Liver (tissue), 9 donors: Measurements from ENCODE around the gene RPGR. TPM values are rescaled to one million over a fixed set of nuclear protein-coding genes. Genes with fewer than 3 reads are reported as not detected.

Experiments used
- DNase-seq: peaks from one replicate; pipeline ENCODE4 v3.0.0-alpha.2; 2017; ENCODE audit warnings: low spot score
- H3K27ac ChIP-seq, 2 donors: one replicate each; pipeline ENCODE4 v1.7.0; 2013; ENCODE audit warnings: inconsistent platforms in 2 of 2, low read length in 2 of 2, control low read depth in 1 of 2, low read depth in 1 of 2, mild to moderate bottlenecking in 1 of 2
- H3K27me3 ChIP-seq, 4 donors: one replicate each; pipeline versions ENCODE4 v1.6.1 to v1.7.0; 2013; ENCODE audit warnings: low read length in 3 of 4, inconsistent platforms in 1 of 4, mild to moderate bottlenecking in 1 of 4, moderate library complexity in 1 of 4; ENCODE audit not compliant: control insufficient read depth in 4 of 4, insufficient read depth in 4 of 4
- H3K36me3 ChIP-seq, 4 donors: one replicate each; pipeline versions ENCODE4 v1.6.1 to v1.7.0; 2013; ENCODE audit warnings: low read length in 3 of 4, mild to moderate bottlenecking in 3 of 4, low read depth in 1 of 4, moderate library complexity in 1 of 4; ENCODE audit not compliant: control insufficient read depth in 4 of 4, insufficient read depth in 3 of 4
- H3K4me1 ChIP-seq, 4 donors: one replicate each; pipeline versions ENCODE4 v1.6.1 to v1.7.0; 2013; ENCODE audit warnings: low read length in 3 of 4, mild to moderate bottlenecking in 3 of 4, moderate library complexity in 1 of 4; ENCODE audit not compliant: control insufficient read depth in 4 of 4, insufficient read depth in 4 of 4
- H3K4me3 ChIP-seq, 3 donors: one replicate each; pipeline versions ENCODE4 v1.6.1 to v1.7.0; 2013; ENCODE audit warnings: low read length in 3 of 3, control low read depth in 1 of 3, low read depth in 1 of 3, mild to moderate bottlenecking in 1 of 3
- H3K9ac ChIP-seq, 2 donors: one replicate each; pipeline ENCODE4 v1.7.0; 2013; ENCODE audit warnings: low read length in 2 of 2, mild to moderate bottlenecking in 2 of 2, moderate library complexity in 2 of 2, control low read depth in 1 of 2, low read depth in 1 of 2
- H3K9me3 ChIP-seq, 4 donors: one replicate each; pipeline versions ENCODE4 v1.6.1 to v1.7.0; 2013; ENCODE audit warnings: low read length in 3 of 4; ENCODE audit not compliant: control insufficient read depth in 4 of 4
- EGR1 ChIP-seq, 2 donors: IDR thresholded peaks; 2 replicates each; pipeline ENCODE4 v1.6.1; 2016 to 2018; ENCODE audit warnings: antibody characterized with exemption in 2 of 2, low read depth in 2 of 2
- FOXA1 ChIP-seq: IDR thresholded peaks from 2 replicates; pipeline ENCODE4 v1.6.1; 2016; ENCODE audit warnings: antibody characterized with exemption
- HNF4A ChIP-seq, 2 donors: conservative IDR thresholded peaks; 2 replicates each; pipeline ENCODE4 v1.6.1; 2016; ENCODE audit warnings: antibody characterized with exemption in 2 of 2, mild to moderate bottlenecking in 2 of 2
- HNF4G ChIP-seq: IDR thresholded peaks from 2 replicates; pipeline ENCODE4 v1.6.1; 2016; ENCODE audit warnings: antibody characterized with exemption
- RAD21 ChIP-seq, 2 donors: IDR thresholded peaks; 2 replicates each; pipeline ENCODE4 v1.6.1; 2016; ENCODE audit warnings: antibody characterized with exemption in 2 of 2, mild to moderate bottlenecking in 2 of 2
- RXRA ChIP-seq, 2 donors: IDR thresholded peaks; 2 replicates each; pipeline ENCODE4 v1.6.1; 2017 to 2018; ENCODE audit warnings: antibody characterized with exemption in 2 of 2, mild to moderate bottlenecking in 1 of 2
- SP1 ChIP-seq: IDR thresholded peaks from 2 replicates; pipeline ENCODE4 v1.6.1; 2018; ENCODE audit warnings: antibody characterized with exemption, mild to moderate bottlenecking
- TAF1 ChIP-seq: conservative IDR thresholded peaks from 2 replicates; pipeline ENCODE4 v1.6.1; 2016; ENCODE audit warnings: antibody characterized with exemption, mild to moderate bottlenecking
- WGBS: extraction: QIAGEN DNeasy Blood & Tissue Kit; methylation state at CpG from one replicate; pipeline ENCODE4 v1.1.7; 2013; 5-methylcytosine and 5-hydroxymethylcytosine counted together
- polyA plus RNA-seq, 2 donors: library from polyadenylated mRNA; stranded (reverse) in 1 of 2; unstranded in 1 of 2; fragments of 200-250 nt in 1 of 2; fragments of >200 nt in 1 of 2; fragmentation: Nextera tagmentation in 1 of 2; extraction: Ambion mirVana in 1 of 2; gene quantifications; one replicate each; pipeline versions ENCODE4 v1.2.1 to v1.2.3, GENCODE V29; 2013 to 2015
- total RNA-seq, 2 donors: library from RNA; depleted of rRNA; stranded (reverse); fragments of >200 nt; gene quantifications; one replicate each; pipeline ENCODE4 v1.2.3, GENCODE V29; 2014
- TF ChIP-seq, protein P1 (sequence below): IDR thresholded peaks from 2 replicates; pipeline ENCODE4 v1.6.1; 2016; ENCODE audit warnings: antibody characterized with exemption, mild to moderate bottlenecking
- TF ChIP-seq, protein P2 (sequence below): IDR thresholded peaks from 2 replicates; pipeline ENCODE4 v1.6.1; 2016; ENCODE audit warnings: antibody characterized with exemption
- TF ChIP-seq, protein P3 (sequence below): fragments of 150-350 bp; IDR thresholded peaks from 2 replicates; pipeline ENCODE4 v1.5.1; 2017; ENCODE audit warnings: improper control_type of control experiment, low read depth, low read length; ENCODE audit not compliant: missing input control
- TF ChIP-seq, protein P4 (sequence below): IDR thresholded peaks from 2 replicates; pipeline ENCODE4 v1.6.1; 2016; ENCODE audit warnings: antibody characterized with exemption
- TF ChIP-seq, protein P5 (sequence below): IDR thresholded peaks from 2 replicates; pipeline ENCODE4 v1.6.1; 2016; ENCODE audit warnings: antibody characterized with exemption
- donor health status: healthy.
- donor health status: healthy.
- donor health status: healthy.
- donor health status: healthy.
- donor health status: healthy.

The RPGR gene
- total and polyA plus RNA-seq, 4 donors = 1.7 to 7.2 (median 3.5) TPM

DNA sequence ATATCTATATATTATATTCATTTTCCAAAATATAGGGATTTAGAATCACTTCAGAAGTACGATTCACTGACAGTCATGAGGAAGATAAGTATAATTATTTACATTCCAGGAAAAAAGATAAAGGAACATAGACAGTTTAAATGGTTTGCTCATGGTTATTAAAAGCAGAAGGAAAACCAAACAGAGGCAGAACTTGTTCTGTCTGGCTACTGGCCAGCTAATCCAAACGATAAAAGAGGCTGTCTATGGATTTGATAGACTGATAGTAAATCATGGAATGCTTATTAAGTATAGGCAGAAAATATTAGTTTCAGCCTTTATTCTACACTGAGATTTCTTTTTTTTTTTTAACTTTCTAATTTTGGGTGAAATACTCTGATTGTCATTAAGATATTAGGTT is 50.2 kb downstream of the RPGR start:
- TF ChIP-seq, protein P1, sequence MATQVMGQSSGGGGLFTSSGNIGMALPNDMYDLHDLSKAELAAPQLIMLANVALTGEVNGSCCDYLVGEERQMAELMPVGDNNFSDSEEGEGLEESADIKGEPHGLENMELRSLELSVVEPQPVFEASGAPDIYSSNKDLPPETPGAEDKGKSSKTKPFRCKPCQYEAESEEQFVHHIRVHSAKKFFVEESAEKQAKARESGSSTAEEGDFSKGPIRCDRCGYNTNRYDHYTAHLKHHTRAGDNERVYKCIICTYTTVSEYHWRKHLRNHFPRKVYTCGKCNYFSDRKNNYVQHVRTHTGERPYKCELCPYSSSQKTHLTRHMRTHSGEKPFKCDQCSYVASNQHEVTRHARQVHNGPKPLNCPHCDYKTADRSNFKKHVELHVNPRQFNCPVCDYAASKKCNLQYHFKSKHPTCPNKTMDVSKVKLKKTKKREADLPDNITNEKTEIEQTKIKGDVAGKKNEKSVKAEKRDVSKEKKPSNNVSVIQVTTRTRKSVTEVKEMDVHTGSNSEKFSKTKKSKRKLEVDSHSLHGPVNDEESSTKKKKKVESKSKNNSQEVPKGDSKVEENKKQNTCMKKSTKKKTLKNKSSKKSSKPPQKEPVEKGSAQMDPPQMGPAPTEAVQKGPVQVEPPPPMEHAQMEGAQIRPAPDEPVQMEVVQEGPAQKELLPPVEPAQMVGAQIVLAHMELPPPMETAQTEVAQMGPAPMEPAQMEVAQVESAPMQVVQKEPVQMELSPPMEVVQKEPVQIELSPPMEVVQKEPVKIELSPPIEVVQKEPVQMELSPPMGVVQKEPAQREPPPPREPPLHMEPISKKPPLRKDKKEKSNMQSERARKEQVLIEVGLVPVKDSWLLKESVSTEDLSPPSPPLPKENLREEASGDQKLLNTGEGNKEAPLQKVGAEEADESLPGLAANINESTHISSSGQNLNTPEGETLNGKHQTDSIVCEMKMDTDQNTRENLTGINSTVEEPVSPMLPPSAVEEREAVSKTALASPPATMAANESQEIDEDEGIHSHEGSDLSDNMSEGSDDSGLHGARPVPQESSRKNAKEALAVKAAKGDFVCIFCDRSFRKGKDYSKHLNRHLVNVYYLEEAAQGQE = no peak
- TF ChIP-seq RAD21 (IDR thresholded peaks at IDR 0.05) = no peak
- TF ChIP-seq SP1 = no peak
- TF ChIP-seq, protein P2, sequence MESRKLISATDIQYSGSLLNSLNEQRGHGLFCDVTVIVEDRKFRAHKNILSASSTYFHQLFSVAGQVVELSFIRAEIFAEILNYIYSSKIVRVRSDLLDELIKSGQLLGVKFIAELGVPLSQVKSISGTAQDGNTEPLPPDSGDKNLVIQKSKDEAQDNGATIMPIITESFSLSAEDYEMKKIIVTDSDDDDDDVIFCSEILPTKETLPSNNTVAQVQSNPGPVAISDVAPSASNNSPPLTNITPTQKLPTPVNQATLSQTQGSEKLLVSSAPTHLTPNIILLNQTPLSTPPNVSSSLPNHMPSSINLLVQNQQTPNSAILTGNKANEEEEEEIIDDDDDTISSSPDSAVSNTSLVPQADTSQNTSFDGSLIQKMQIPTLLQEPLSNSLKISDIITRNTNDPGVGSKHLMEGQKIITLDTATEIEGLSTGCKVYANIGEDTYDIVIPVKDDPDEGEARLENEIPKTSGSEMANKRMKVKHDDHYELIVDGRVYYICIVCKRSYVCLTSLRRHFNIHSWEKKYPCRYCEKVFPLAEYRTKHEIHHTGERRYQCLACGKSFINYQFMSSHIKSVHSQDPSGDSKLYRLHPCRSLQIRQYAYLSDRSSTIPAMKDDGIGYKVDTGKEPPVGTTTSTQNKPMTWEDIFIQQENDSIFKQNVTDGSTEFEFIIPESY = no peak
- no peak for TF ChIP-seq HNF4A (conservative IDR thresholded peaks at IDR 0.05)
- TF ChIP-seq RXRA (IDR thresholded peaks at IDR 0.05) = no peak
- TF ChIP-seq HNF4G = no peak
- Histone ChIP-seq H3K9me3 (no peaks in the 10 kb centered on the region), H3K36me3 (peaks cover 0 to 3% (median 0%) of the 10 kb centered on the region in 4 donors), H3K27ac (no peak overlapping the region), H3K27me3 (no peaks in the 10 kb centered on the region), H3K9ac (no peak overlapping the region), H3K4me1 (no peaks in the 10 kb centered on the region), H3K4me3 (no peak overlapping the region)
- 37% methylated on average over 2 of the region's 2 CpGs for WGBS
- DNase-seq = no peak

DNA sequence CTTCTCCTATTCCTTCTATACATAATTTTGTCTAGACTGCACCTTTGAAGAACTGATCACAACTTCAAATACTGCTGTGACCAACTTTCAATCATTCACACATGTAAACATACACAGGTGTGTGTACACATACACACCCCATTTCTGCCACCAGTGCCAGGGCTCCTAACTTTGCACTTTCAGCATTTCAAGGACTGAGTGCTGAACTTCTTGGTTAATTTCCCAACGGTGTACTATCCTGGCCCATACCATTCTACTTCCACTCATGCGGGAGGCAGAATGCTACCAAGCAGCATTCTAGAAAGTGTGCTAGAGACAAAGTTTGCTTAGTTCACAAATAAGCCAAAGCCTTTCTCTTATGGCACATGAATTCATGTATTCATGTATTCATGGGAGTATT is 51.2 kb downstream of the RPGR start:
- no peak for TF ChIP-seq EGR1 (IDR thresholded peaks at IDR 0.05; ENCODE audit: low read depth in 2 of 2)
- TF ChIP-seq HNF4A (conservative IDR thresholded peaks at IDR 0.05) = no peak
- TF ChIP-seq, protein P3, sequence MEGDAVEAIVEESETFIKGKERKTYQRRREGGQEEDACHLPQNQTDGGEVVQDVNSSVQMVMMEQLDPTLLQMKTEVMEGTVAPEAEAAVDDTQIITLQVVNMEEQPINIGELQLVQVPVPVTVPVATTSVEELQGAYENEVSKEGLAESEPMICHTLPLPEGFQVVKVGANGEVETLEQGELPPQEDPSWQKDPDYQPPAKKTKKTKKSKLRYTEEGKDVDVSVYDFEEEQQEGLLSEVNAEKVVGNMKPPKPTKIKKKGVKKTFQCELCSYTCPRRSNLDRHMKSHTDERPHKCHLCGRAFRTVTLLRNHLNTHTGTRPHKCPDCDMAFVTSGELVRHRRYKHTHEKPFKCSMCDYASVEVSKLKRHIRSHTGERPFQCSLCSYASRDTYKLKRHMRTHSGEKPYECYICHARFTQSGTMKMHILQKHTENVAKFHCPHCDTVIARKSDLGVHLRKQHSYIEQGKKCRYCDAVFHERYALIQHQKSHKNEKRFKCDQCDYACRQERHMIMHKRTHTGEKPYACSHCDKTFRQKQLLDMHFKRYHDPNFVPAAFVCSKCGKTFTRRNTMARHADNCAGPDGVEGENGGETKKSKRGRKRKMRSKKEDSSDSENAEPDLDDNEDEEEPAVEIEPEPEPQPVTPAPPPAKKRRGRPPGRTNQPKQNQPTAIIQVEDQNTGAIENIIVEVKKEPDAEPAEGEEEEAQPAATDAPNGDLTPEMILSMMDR = no peak
- no peak for TF ChIP-seq TAF1
- no peak for TF ChIP-seq FOXA1
- TF ChIP-seq HNF4G = no peak
- TF ChIP-seq, protein P2 = no peak
- TF ChIP-seq, protein P1 = no peak
- TF ChIP-seq, protein P4, sequence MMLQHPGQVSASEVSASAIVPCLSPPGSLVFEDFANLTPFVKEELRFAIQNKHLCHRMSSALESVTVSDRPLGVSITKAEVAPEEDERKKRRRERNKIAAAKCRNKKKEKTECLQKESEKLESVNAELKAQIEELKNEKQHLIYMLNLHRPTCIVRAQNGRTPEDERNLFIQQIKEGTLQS = no peak
- no peak for TF ChIP-seq SP1
- TF ChIP-seq, protein P5, sequence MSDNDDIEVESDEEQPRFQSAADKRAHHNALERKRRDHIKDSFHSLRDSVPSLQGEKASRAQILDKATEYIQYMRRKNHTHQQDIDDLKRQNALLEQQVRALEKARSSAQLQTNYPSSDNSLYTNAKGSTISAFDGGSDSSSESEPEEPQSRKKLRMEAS = no peak
- Histone ChIP-seq H3K27ac (no peak overlapping the region), H3K9me3 (no peaks in the 10 kb centered on the region), H3K9ac (no peak overlapping the region), H3K4me1 (no peaks in the 10 kb centered on the region), H3K4me3 (no peak overlapping the region), H3K27me3 (no peaks in the 10 kb centered on the region), H3K36me3 (peaks cover 0 to 3% (median 0%) of the 10 kb centered on the region in 4 donors)
- whole genome bisulfite sequencing = 49% methylated on average over 2 of the region's 2 CpGs
- DNase-seq = no peak
